Adrenal gland (tissue), 12 donors: ENCODE results near the gene CLDN15. TPM values are rescaled to one million over a fixed set of nuclear protein-coding genes. Genes with fewer than 3 reads are reported as not detected.

Experiments
- DNase-seq, 7 donors: peaks; one replicate each; pipeline ENCODE4 v3.0.0-alpha.2; 2019 to 2020
- H3K27ac ChIP-seq, 5 donors: fragments of 200-600 bp; sonication (generic) in 4 of 5; 1 replicate in 3 of 5; 2 replicates in 2 of 5; pipeline versions ENCODE4 v1.5.1 to v1.8.0; 2016 to 2020; ENCODE audit warnings: mild to moderate bottlenecking in 1 of 5
- H3K27me3 ChIP-seq: fragments of 200-600 bp; 2 replicates; pipeline ENCODE4 v1.8.0; 2021
- H3K36me3 ChIP-seq, 2 donors: fragments of 200-600 bp; replicated peaks in 1 of 2; 1 replicate in 1 of 2; 2 replicates in 1 of 2; pipeline versions ENCODE4 v1.5.1 to v1.8.0; 2018 to 2022
- H3K4me1 ChIP-seq, 2 donors: fragments of 200-600 bp; replicated peaks in 1 of 2; 1 replicate in 1 of 2; 2 replicates in 1 of 2; pipeline versions ENCODE4 v1.5.1 to v1.8.0; 2018 to 2021
- H3K4me3 ChIP-seq, 4 donors: fragments of 200-600 bp; sonication (generic) in 3 of 4; one replicate each; pipeline ENCODE4 v1.5.1; 2016 to 2018
- H3K9me3 ChIP-seq, 3 donors: fragments of 200-600 bp; sonication (generic) in 1 of 3; replicated peaks in 1 of 3; 1 replicate in 2 of 3; 2 replicates in 1 of 3; pipeline versions ENCODE4 v1.5.1 to v1.8.0; 2016 to 2021
- CTCF ChIP-seq, 6 experiments: fragments of 450-650 bp in 4 of 6; fragments of 200-600 bp in 2 of 6; sonication (generic) in 1 of 6; IDR thresholded peaks; 1 replicate in 5 of 6; 2 replicates in 1 of 6; pipeline versions ENCODE4 v1.5.1 to v1.8.0; 2016 to 2021; ENCODE audit warnings: antibody characterized with exemption in 6 of 6, mild to moderate bottlenecking in 2 of 6, moderate library complexity in 1 of 6
- POLR2A ChIP-seq, 2 donors: fragments of 450-650 bp; IDR thresholded peaks; one replicate each; pipeline ENCODE4 v1.6.1; 2017; ENCODE audit warnings: antibody characterized with exemption in 2 of 2, mild to moderate bottlenecking in 2 of 2, moderate library complexity in 1 of 2
- WGBS, 4 donors: extraction: QIAGEN DNeasy Blood & Tissue Kit in 2 of 4; methylation state at CpG; one replicate each; pipeline versions ENCODE4 v1.1.5 to v1.1.7; 2013 to 2017; 5-methylcytosine and 5-hydroxymethylcytosine counted together
- intact Hi-C, 2 donors: fragments of 100-400 bp; cut with DNase I; formaldehyde crosslinking; loops; one replicate each; pipeline versions ENCODE4 v1.14.1 to v1.15.0; 2022 to 2023
- polyA plus RNA-seq, 3 donors: library from polyadenylated mRNA; stranded (reverse); fragments of 200-250 nt in 2 of 3; fragments of 350-450 nt in 1 of 3; fragmentation: Illumina TruSeq in 1 of 3; extraction: RNeasy Lipid Tissue Mini Kit (QIAGEN cat#74804) in 1 of 3; gene quantifications; one replicate each; pipeline ENCODE4 v1.2.3, GENCODE V29; 2013 to 2014
- total RNA-seq, 9 donors: library from RNA; depleted of rRNA in 4 of 9; stranded (reverse); fragments of >200 nt in 4 of 9; fragments of 120-200 nt in 1 of 9; fragmentation: NEBNext Ultra II Directional in 1 of 9; extraction: Animal tissue kit (Norgen Biotek cat#: 25700) in 1 of 9; gene quantifications; one replicate each; pipeline versions ENCODE4 v1.1.0 to v1.2.4, GENCODE V29; 2013 to 2023
- donor health status: healthy with polysubstance abuse.
- donor health status: Bipolar disorder and iron deficiency.
- donor health status: DM: yes; HTN: yes; CAD: no.
- donor health status: DM: no; HTN: no; CAD: no.
- donor health status: DM: no; HTN: no; CAD: no.
- donor health status: DM: yes; HTN: yes; CAD: no.

CLDN15 gene
- total and polyA plus RNA-seq, 12 donors = 0.70 to 10.9 (median 4.1) TPM

DNA sequence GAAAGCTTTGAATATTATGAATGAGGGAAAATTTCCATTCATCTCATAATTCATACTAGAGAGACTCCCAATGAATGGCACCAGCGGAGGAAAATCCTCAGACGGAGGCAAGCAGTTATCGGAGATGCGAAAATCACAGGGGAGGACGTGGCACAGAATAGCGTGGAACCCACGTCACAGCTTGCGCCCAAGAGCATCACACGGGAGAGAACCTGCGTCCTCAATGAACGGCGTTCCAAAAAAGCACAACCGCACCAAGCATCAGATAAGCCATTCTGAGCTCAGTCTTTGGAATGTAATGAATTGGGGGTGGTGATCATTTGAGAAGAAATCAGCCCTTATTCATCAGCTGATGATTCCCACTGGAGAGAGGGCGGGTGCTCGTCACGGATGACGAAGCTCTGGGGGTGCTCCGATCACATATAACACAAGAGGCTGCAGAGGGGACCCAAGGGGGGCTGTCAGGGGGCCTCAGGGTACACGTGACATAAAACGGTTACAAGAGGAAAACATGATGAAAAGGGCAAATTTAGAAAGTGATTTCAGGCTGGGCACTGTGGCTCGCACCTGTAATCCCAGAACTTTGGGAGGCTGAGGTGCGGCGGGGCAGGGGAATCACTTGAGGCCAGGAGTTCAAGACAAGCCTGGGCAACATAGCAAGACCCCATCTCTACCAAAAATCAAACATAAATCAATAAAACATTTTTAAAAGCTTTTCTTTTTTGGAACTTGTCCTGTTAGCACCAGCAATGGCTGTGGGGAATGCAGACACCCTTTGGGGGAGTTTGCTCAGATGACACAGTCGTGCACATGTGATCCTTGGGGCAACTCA is 41.1 kb upstream of the CLDN15 start:
- TF ChIP-seq CTCF (IDR thresholded peaks at IDR 0.05) (no peak), POLR2A (IDR thresholded peaks at IDR 0.05) (no peak)
- Histone ChIP-seq H3K27ac (no peak overlapping the region), H3K4me1 (no peaks in the 10 kb centered on the region), H3K9me3 (no peaks in the 10 kb centered on the region), H3K36me3 (no peaks in the 10 kb centered on the region), H3K27me3 (no peaks in the 10 kb centered on the region), H3K4me3 (no peak overlapping the region)
- no peak for DNase-seq
- 76 to 81% (median 80%) methylated on average over 24 of the region's 24 CpGs for WGBS, 4 donors
- intact Hi-C loops = no loop called here

DNA sequence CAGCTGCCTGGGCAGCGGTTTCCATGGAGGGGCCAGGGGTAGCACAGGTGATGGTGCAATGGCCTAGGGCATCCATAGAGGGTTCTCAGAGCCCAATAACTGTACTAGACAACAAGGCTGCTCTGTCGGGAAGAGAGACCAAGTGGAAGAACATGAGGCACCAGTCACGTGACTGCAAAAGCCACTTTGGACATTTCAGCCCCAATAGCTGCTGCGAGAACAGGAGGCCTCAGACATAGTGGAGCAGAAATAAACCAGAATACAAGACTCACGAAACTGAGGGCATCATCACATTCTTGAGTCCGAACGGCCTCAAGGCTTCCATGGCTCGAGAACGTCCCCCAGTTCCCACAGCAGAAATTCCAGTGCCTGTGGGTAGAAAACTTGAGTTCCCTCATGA is 39.6 kb upstream of the CLDN15 start:
- Histone ChIP-seq H3K27me3 (no peaks in the 10 kb centered on the region), H3K36me3 (no peaks in the 10 kb centered on the region), H3K9me3 (no peaks in the 10 kb centered on the region), H3K4me3 (no peak overlapping the region), H3K27ac (no peak overlapping the region), H3K4me1 (no peaks in the 10 kb centered on the region)
- intact Hi-C loops = no loop called here
- 71 to 77% (median 75%) methylated on average over 9 of the region's 9 CpGs for WGBS, 4 donors
- no peak for DNase-seq
- no peak for TF ChIP-seq POLR2A (IDR thresholded peaks at IDR 0.05)
- no peak for TF ChIP-seq CTCF (IDR thresholded peaks at IDR 0.05)

GRCh38 chr7:101273206-101273605 is 35.6 kb upstream of the CLDN15 start:
- TF ChIP-seq POLR2A (IDR thresholded peaks at IDR 0.05) (no peak), CTCF (IDR thresholded peaks at IDR 0.05) (no peak)

DNA sequence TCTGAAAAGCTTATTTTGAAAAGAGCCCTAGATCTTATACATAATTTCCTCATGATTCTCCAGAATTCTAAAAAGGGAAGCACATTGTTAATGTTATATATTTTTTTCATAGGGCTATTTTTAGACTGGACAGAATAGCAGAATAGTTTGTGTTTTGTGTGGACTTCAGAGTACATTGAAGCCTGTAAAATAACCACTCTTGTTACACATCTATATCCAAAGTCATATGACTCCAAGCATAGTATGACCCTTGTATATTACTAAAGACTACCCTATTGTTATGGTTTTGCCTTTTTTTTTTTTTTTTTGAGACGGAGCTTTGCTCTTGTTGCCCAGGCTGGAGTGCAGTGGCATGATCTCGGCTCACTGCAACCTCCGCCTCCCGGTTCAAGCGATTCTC is 33.4 kb upstream of the CLDN15 start:
- H3K9me3 ChIP-seq = no peaks in the 10 kb centered on the region
- DNase-seq = no peak
- TF ChIP-seq POLR2A (IDR thresholded peaks at IDR 0.05) (no peak), CTCF (IDR thresholded peaks at IDR 0.05) (no peak)
- H3K27me3 ChIP-seq = no peaks in the 10 kb centered on the region
- H3K36me3 ChIP-seq = no peaks in the 10 kb centered on the region
- H3K4me1 ChIP-seq = no peaks in the 10 kb centered on the region
- 77 to 81% (median 79%) methylated on average over 5 of the region's 5 CpGs for WGBS, 4 donors
- intact Hi-C loops = no loop called here
- H3K27ac ChIP-seq = no peak overlapping the region
- H3K4me3 ChIP-seq = no peak overlapping the region

More at GRCh38 chr7:101273206-101273605, 35.6 kb upstream of the CLDN15 start:
- no peak for DNase-seq
- no peaks in the 10 kb centered on the region for H3K9me3 ChIP-seq
- no peaks in the 10 kb centered on the region for H3K4me1 ChIP-seq
- no peaks in the 10 kb centered on the region for H3K27me3 ChIP-seq
- H3K4me3 ChIP-seq = no peak overlapping the region
- intact Hi-C loops = no loop called here
- H3K36me3 ChIP-seq = no peaks in the 10 kb centered on the region
- WGBS, 4 donors = 55 to 64% (median 63%) methylated on average over 4 of the region's 4 CpGs
- H3K27ac ChIP-seq = no peak overlapping the region
